Thyroid gland (tissue), 4 donors: ENCODE measurements around the gene ITPKB. TPM values are rescaled to one million over a fixed set of nuclear protein-coding genes. Genes with fewer than 3 reads are reported as not detected.
A peak's percentile ranks its signal among the peaks of the same experiment; 100 is the strongest.

ENCODE experiments used
- DNase-seq, 2 donors: peaks; one replicate each; pipeline ENCODE4 v3.0.0-alpha.2; 2019
- H3K27ac ChIP-seq, 3 donors: fragments of 200-600 bp; sonication (generic); 1 replicate in 2 of 3; 2 replicates in 1 of 3; pipeline ENCODE4 v1.5.1; 2016 to 2019; ENCODE audit warnings: mild to moderate bottlenecking in 1 of 3, moderate library complexity in 1 of 3
- H3K27me3 ChIP-seq: fragments of 200-600 bp; sonication (generic); one replicate; pipeline ENCODE4 v1.5.1; 2019
- H3K36me3 ChIP-seq, 2 donors: fragments of 200-600 bp; sonication (generic); one replicate each; pipeline ENCODE4 v1.5.1; 2016 to 2019
- H3K4me1 ChIP-seq, 2 donors: fragments of 200-600 bp; sonication (generic); one replicate each; pipeline ENCODE4 v1.5.1; 2017 to 2019
- H3K4me3 ChIP-seq, 3 donors: fragments of 200-600 bp; sonication (generic); replicated peaks in 1 of 3; 1 replicate in 2 of 3; 2 replicates in 1 of 3; pipeline ENCODE4 v1.5.1; 2016; ENCODE audit warnings: mild to moderate bottlenecking in 1 of 3
- H3K9me3 ChIP-seq: fragments of 200-600 bp; sonication (generic); one replicate; pipeline ENCODE4 v1.5.1; 2017
- POLR2A ChIP-seq, 2 donors: fragments of 450-650 bp; IDR thresholded peaks; one replicate each; pipeline ENCODE4 v1.6.1; 2017; ENCODE audit warnings: antibody characterized with exemption in 2 of 2, mild to moderate bottlenecking in 2 of 2, moderate library complexity in 1 of 2
- WGBS, 2 donors: methylation state at CpG; one replicate each; pipeline ENCODE4 v1.1.5; 2017; 5-methylcytosine and 5-hydroxymethylcytosine counted together
- intact Hi-C: fragments of 100-400 bp; cut with DNase I; formaldehyde crosslinking; loops from one replicate; pipeline ENCODE4 v1.15.1; 2023
- total RNA-seq, 4 donors: library from RNA; depleted of rRNA; stranded (reverse); fragments of >200 nt; gene quantifications; one replicate each; pipeline ENCODE4 v1.2.3, GENCODE V29; 2016
- TF ChIP-seq, protein P1 (sequence below), 6 experiments: fragments of 200-600 bp in 3 of 6; fragments of 450-650 bp in 3 of 6; sonication (generic) in 3 of 6; IDR thresholded peaks; one replicate each; pipeline ENCODE4 v1.5.1; 2016 to 2019; ENCODE audit warnings: antibody characterized with exemption in 6 of 6, mild to moderate bottlenecking in 2 of 6, inconsistent platforms in 1 of 6, moderate library complexity in 1 of 6

ITPKB gene
- total RNA-seq, 4 donors from 2014 or later = 19.1 to 24.0 (median 22.2) TPM

DNA sequence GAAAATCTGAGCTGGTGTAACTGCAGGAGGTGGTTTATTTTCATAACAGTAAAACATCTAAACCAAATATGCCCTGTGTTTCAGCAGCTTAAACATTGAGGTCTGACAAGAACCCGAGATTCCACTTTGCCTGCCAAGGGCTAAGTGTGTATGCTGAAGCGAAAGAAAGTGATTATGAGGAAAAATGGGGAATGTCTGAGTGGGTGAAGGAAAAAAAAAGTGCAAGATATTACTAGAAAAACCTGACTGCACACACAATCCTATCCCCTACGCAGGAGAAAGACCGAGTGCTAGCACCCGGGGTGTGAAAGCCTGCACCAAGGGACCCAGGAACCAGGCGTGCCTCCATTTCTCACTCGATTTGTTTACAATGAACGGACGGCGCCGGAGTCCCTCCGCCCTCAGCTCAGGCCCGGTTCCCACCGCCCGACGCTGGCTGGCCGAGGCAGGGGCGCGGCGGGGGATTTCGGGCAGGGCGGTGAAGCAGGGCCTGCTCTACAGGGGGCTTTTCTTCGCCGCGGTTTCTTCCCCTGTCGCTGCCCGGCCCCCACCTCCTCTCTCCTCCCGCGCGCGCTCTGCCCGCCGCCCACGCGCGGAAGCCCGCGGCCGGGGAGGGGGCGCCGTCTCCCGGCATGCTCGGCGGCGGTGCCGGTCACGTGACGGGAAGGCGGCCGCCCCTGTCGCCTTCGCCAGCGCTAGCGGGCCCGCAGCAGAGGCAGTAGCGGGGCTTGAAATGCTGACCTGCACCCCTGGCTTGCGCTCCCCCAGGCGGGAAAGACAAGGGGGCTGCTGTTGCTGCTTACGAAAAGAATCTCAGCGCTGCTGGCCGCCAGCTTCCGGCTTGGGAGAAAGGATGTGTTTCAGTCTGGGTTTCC, 35.9 kb downstream of the ITPKB start:
- Histone ChIP-seq H3K27me3 (no peaks in the 10 kb centered on the region), H3K4me1 (peaks cover 7 to 10% of the 10 kb centered on the region in 2 donors), H3K4me3 (peak overlapping the region; percentile 13 to 57 (median 46)), H3K27ac (peak overlapping the region; percentile 98 to 100 (median 98)), H3K36me3 (no peaks in the 10 kb centered on the region), H3K9me3 (no peaks in the 10 kb centered on the region)
- TF ChIP-seq POLR2A (IDR thresholded peaks at IDR 0.05) = peak; percentile 35 to 89
- TF ChIP-seq, protein P1, sequence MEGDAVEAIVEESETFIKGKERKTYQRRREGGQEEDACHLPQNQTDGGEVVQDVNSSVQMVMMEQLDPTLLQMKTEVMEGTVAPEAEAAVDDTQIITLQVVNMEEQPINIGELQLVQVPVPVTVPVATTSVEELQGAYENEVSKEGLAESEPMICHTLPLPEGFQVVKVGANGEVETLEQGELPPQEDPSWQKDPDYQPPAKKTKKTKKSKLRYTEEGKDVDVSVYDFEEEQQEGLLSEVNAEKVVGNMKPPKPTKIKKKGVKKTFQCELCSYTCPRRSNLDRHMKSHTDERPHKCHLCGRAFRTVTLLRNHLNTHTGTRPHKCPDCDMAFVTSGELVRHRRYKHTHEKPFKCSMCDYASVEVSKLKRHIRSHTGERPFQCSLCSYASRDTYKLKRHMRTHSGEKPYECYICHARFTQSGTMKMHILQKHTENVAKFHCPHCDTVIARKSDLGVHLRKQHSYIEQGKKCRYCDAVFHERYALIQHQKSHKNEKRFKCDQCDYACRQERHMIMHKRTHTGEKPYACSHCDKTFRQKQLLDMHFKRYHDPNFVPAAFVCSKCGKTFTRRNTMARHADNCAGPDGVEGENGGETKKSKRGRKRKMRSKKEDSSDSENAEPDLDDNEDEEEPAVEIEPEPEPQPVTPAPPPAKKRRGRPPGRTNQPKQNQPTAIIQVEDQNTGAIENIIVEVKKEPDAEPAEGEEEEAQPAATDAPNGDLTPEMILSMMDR (IDR thresholded peaks at IDR 0.05) = no peak
- DNase-seq = peak; percentile 83 to 85
- intact Hi-C loops = no loop called here
- WGBS, 2 donors = 0 to 1% methylated on average over 47 of the region's 62 CpGs

DNA sequence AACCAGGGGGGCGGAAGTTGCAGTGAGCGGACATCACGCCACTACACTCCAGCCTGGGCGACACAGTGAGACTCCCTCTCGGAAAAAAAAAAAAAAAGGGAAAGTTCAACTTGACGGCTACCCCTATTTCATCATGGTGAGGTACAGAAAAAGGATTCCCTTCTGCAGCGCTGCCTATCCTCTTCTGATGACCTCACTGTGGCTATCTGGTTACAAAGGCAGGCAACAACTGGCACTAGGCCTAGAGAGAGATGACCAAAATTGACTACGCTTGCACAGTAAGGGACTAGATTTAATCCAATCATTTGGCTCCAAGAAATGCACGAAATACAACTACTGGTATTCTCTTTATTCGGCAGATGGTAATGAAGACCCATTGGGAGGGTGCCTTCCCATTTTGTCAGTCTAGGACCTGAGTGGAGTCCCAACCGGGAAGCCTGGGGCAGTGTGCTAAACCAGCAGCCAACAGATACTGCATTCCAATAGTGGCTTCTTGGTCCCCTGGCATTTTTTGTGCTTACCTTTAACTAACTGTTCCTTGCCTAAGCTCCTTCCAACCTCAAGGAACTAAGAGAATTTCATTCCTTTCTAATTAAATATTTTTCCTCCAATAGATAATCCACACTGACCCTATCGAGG, 36.6 kb downstream of the ITPKB start:
- 66 to 68% methylated on average over 12 of the region's 12 CpGs for WGBS, 2 donors
- H3K4me3 ChIP-seq = peak overlapping the region in 2 of 3 donors; percentile 46 to 57
- no peaks in the 10 kb centered on the region for H3K36me3 ChIP-seq
- H3K27me3 ChIP-seq = no peaks in the 10 kb centered on the region
- H3K27ac ChIP-seq = peak overlapping the region; percentile 98 to 100 (median 98)
- TF ChIP-seq POLR2A (IDR thresholded peaks at IDR 0.05) = no peak
- TF ChIP-seq, protein P1 (IDR thresholded peaks at IDR 0.05) = no peak
- no peaks in the 10 kb centered on the region for H3K9me3 ChIP-seq
- intact Hi-C loops = no loop called here
- peak in 1 of 2 donors; percentile 16 for DNase-seq
- H3K4me1 ChIP-seq = peaks cover 7 to 10% of the 10 kb centered on the region in 2 donors

GRCh38 chr1:226700861-226701260, 38.2 kb downstream of the ITPKB start:
- no peaks in the 10 kb centered on the region for H3K9me3 ChIP-seq
- DNase-seq = no peak
- TF ChIP-seq, protein P1 (IDR thresholded peaks at IDR 0.05) = no peak
- TF ChIP-seq POLR2A (IDR thresholded peaks at IDR 0.05) = no peak
- no peaks in the 10 kb centered on the region for H3K27me3 ChIP-seq
- no peaks in the 10 kb centered on the region for H3K36me3 ChIP-seq
- whole genome bisulfite sequencing, 2 donors = 94 to 95% methylated on average over 5 of the region's 5 CpGs
- no peak overlapping the region for H3K27ac ChIP-seq
- intact Hi-C loops = no loop called here
- peaks cover 7 to 10% of the 10 kb centered on the region in 2 donors for H3K4me1 ChIP-seq
- H3K4me3 ChIP-seq = no peak overlapping the region

DNA sequence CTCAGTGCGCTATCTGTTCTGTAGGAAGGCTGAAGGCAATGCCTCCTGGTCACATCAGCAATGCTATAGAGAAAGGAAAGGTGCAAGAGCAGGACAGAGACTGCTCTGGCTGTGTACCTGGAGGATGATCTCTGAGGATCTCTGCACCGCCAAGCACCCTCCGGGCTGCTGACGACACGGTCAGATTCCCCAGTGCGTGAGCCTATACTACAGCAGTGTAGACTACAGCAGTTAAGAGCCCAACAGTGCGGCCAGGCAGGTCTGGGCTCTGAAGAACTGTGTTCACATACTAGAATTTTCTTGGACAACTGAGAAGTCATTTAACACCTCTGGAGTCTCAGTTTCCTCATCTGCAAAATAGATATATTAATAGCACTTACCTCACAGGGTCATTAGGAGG, 39.9 kb downstream of the ITPKB start:
- 98 to 100% methylated on average over 6 to 7 of the region's 7 CpGs for WGBS, 2 donors
- peaks cover 7 to 10% of the 10 kb centered on the region in 2 donors for H3K4me1 ChIP-seq
- intact Hi-C loops = no loop called here

More for the DNA sequence above, 39.9 kb downstream of the ITPKB start:
- H3K4me3 ChIP-seq = no peak overlapping the region
- TF ChIP-seq POLR2A (IDR thresholded peaks at IDR 0.05) = no peak
- TF ChIP-seq, protein P1 (IDR thresholded peaks at IDR 0.05) = no peak
- no peak overlapping the region for H3K27ac ChIP-seq
- H3K36me3 ChIP-seq = no peaks in the 10 kb centered on the region
- H3K27me3 ChIP-seq = no peaks in the 10 kb centered on the region
- DNase-seq = no peak
- no peaks in the 10 kb centered on the region for H3K9me3 ChIP-seq
